NCI-H1436 (cell line): ENCODE data around the gene PEPD.

ENCODE experiments used
- DNase-seq: peaks from one replicate; lab custom pipeline; 2025; lab: John Stamatoyannopoulos, UW

Gene PEPD

GRCh38 chr19:33438987-33439781 is 82.4 kb downstream of the PEPD start:
- DNase-seq = no peak

- no peak for DNase-seq
These were observed 83.5 kb downstream of the PEPD start for GRCh38 chr19:33437821-33438671.

- DNase-seq = no peak
These were observed 84.2 kb downstream of the PEPD start for GRCh38 chr19:33437393-33437820.

GRCh38 chr19:33436360-33437345 is 84.9 kb downstream of the PEPD start:
- no peak for DNase-seq

- no peak for DNase-seq
These were observed 85.8 kb downstream of the PEPD start for GRCh38 chr19:33435706-33436359.

GRCh38 chr19:33434886-33435705 is 86.5 kb downstream of the PEPD start:
- no peak for DNase-seq

- no peak for DNase-seq
These were observed 87.3 kb downstream of the PEPD start for GRCh38 chr19:33434069-33434885.

GRCh38 chr19:33432446-33433170 is 89.0 kb downstream of the PEPD start:
- DNase-seq = no peak

- DNase-seq = no peak
These were observed 89.6 kb downstream of the PEPD start for GRCh38 chr19:33432015-33432414.

GRCh38 chr19:33430674-33431277 is 90.8 kb downstream of the PEPD start:
- peak; percentile 62 for DNase-seq

GRCh38 chr19:33429891-33430673 is 91.5 kb downstream of the PEPD start:
- no peak for DNase-seq

GRCh38 chr19:33428627-33429125 is 92.9 kb downstream of the PEPD start:
- no peak for DNase-seq

GRCh38 chr19:33427801-33428626 is 93.6 kb downstream of the PEPD start:
- no peak for DNase-seq

- DNase-seq = no peak
These were observed 94.8 kb downstream of the PEPD start for GRCh38 chr19:33426621-33427361.

- DNase-seq = no peak
These were observed 97.4 kb downstream of the PEPD start for GRCh38 chr19:33424181-33424580.
